NCI-H2171 treated with DMSO at 0.1 percent for 48 hours (cell line): ENCODE data around the gene AVP.
A peak's percentile ranks its signal among the peaks of the same experiment; 100 is the strongest.

ENCODE experiments used
- DNase-seq: peaks from one replicate; lab custom pipeline; 2025; lab: John Stamatoyannopoulos, UW

The AVP gene

GRCh38 chr20:3047486-3048419 lies 36.8 kb downstream of the AVP start:
- no peak for DNase-seq

DNA sequence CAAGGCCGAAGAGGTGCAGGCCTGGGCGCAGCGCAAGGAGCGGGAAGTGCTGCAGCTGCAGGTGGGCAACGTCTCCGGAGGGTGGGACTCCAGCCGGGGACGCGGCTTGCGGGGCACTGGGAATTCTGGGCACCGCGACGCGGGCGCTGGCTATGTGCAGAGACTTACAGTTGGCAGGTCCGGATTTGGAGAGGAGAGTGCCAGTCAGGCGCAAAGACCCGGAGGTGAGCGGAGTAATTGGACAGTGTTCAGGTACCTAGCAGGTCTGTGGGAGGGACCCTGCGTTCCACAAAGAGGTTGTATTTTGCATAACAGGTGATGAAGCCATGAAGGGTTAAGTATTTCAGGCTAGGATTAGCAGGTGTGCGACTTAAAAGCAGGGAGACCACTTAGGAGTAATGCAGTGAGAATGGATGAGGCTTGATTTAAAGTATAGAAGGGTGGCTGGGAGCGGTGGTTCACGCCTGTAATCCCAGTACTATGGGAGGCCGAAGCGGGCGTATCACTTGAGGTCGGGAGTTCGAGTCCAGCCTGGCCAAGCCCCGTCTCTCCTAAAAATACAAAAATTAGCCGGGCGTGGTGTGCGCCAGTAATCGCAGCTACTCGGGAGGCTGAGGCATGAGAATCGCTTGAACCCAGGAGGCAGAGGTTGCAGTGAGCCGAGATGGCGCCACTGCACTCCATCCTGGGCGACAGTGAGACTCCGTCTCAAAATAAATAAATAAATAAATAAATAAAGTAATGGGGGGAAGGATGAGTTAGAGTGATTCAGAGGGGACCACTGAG lies 37.7 kb downstream of the AVP start:
- DNase-seq: peak; percentile 70

DNA sequence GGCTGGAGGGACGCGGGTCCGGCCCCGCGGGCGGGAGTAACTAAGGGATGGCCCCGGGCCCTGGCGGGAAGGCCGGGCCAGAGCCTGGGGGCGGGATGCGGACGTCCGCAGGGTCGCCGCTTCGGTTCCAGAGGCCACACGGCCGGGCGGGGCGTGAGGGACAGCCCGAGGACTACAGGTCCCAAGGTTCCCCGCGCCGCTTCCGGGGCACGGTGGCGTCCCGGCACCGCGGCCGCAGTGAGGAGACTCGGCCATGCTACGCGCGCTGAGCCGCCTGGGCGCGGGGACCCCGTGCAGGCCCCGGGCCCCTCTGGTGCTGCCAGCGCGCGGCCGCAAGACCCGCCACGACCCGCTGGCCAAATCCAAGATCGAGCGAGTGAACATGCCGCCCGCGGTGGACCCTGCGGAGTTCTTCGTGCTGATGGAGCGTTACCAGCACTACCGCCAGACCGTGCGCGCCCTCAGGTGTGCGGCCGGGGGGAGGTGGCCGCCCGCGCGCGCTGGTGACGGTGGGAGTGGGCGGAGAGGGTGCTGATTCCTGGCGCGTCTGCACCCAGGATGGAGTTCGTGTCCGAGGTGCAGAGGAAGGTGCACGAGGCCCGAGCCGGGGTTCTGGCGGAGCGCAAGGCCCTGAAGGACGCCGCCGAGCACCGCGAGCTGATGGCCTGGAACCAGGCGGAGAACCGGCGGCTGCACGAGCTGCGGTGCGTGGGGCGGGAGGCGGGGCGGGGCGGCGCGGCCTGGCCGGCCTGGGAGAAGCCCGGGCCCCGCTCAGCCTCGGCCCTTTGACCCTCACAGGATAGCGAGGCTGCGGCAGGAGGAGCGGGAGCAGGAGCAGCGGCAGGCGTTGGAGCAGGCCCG lies 38.5 kb downstream of the AVP start, which contains the start of gene MRPS26:
Gene MRPS26, plus strand, starts transcription at position 237 of the 861 bp plus-strand sequence. Its CDS starts 17 bp downstream, at position 254.
- DNase-seq: peak; percentile 87

- peak; percentile 77 for DNase-seq
Measured at GRCh38 chr20:3045042-3045815, 39.3 kb downstream of the AVP start.

- no peak for DNase-seq
Measured at GRCh38 chr20:3044336-3044965, 40.1 kb downstream of the AVP start.

DNA sequence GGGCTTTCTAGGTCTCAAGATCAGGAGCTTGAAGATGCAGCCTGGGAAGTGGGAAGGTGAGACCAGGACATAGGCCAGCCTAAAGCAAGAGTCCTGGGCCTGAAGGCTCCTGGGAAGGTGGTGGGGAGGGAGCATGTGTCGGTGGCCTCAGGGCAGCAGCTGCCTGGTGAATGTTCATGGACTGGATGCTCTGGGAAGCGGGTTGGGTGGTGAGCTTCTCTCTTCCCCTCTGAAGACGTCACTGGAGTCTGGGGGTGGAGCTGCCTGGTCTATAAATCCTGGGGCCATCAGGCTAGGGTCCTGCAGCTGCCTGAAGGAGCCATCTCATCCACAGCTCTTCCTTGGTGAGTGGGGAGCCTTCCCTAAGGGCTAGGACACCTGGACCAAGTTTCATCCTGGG lies 41.2 kb downstream of the AVP start, which contains the start of gene GNRH2:
Gene GNRH2, plus strand, starts transcription at position 301 of the 400 bp plus-strand sequence. CDS start 793 bp downstream, outside the sequence.
- no peak for DNase-seq

DNA sequence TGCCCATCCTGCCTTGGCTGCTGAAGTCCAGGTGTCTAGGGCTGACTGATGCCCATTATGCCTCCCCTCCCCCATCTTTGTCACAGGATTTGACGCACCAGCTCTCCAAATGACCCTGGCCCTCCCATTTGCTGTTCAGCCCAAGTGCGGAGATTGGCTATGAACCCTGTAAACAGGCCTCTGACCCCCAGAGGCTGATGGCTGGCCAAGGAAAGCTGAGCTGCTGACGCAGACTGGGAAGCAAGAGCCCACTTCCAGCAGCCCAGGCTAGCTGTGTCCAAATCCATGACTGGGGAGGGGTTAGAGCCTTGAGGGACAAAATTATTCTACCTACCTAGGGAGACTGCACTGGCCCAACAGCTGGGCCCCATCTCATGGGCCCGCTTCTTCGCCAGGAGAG lies 41.9 kb downstream of the AVP start:
- DNase-seq: no peak

GRCh38 chr20:3041854-3042409 lies 42.6 kb downstream of the AVP start:
- peak; percentile 90 for DNase-seq

DNA sequence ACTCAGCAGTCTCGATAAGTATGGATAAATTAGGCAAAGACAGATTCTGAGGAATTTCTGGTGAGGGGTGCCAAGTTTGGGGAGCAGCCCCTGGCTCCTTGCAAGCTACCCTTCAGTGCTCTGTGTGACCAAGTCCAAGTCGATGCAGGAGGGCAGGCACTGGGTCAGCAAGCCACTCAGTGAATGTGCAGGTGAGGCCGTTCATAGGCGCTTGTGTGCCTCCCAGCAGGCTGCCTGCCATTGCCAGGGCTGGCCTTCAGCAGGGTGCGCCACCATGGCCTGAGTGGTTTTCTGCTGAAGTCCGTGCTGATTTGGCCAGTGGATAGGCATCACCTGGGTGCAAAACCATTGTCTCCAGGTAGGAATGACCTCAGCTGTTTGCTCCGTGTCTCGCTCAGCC lies 44.4 kb downstream of the AVP start:
- DNase-seq: no peak

GRCh38 chr20:3039426-3039825 lies 45.1 kb downstream of the AVP start:
- DNase-seq: no peak

DNA sequence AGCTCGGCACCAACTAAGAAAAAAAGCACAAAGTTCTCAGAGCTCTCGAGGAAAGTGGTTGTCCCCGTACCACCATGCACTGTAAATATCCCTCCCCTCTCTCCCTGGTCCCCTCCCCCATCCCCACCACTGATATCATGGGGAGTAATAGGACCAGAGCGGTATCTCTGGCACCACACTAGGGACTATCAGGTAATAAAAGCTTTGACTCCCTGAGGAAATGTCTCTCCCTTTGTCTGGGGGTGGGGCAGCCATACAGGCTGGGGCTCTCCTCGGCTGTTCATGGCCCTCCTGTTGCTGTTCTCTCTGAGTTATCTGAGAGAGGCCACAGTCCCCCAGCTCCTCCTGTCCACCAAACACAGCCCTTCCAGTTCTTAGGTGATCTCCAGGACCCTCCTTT lies 46.1 kb downstream of the AVP start:
- DNase-seq: no peak

DNA sequence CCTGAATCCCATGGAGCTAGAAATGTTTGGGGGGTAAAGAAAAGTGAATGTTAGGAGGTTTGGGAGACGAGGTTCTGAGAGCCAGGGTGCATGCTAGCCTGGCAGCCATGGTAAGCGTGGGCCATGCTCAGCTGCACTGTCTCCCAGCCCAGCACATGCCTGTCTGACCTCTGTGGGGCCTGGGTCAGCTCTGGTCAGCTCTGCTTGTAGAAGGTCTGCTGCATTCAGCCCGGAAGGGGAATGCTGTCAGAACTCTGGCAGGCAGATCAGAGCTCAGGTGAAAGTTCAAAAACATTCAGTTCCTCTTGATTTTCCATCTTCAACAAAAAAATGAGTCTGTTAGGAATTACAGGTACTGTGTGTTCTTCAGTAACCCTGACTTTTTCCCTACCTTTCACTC lies 46.9 kb downstream of the AVP start:
- DNase-seq: no peak

DNA sequence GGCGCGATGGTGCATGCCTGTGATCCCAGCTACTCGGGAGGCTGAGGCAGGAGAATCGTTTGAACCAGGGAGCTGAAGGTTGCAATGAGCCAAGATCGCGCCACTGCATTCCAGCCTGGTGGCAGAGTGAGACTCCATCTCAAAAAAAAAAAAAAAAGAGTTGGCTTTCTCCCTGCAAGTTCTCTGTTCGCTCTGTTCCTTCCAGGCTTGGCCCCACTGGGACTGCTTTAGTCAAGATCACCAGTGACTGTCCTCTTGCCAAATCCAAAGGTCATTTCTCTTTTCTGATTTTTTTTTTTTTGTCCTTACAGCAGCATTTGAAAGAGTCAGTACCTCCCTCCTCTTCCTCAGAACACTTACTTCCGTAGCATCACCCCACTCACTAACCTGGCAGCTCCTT lies 51.9 kb downstream of the AVP start:
- no peak for DNase-seq
